Measurements from ENCODE around the gene NGDN. TPM values are rescaled to one million over a fixed set of nuclear protein-coding genes. Genes with fewer than 3 reads are reported as not detected.

NGDN gene
- polyA plus RNA-seq, 1 of the 3 experiments (the other 2 are of a cell fraction) = 64.3 TPM

DNA sequence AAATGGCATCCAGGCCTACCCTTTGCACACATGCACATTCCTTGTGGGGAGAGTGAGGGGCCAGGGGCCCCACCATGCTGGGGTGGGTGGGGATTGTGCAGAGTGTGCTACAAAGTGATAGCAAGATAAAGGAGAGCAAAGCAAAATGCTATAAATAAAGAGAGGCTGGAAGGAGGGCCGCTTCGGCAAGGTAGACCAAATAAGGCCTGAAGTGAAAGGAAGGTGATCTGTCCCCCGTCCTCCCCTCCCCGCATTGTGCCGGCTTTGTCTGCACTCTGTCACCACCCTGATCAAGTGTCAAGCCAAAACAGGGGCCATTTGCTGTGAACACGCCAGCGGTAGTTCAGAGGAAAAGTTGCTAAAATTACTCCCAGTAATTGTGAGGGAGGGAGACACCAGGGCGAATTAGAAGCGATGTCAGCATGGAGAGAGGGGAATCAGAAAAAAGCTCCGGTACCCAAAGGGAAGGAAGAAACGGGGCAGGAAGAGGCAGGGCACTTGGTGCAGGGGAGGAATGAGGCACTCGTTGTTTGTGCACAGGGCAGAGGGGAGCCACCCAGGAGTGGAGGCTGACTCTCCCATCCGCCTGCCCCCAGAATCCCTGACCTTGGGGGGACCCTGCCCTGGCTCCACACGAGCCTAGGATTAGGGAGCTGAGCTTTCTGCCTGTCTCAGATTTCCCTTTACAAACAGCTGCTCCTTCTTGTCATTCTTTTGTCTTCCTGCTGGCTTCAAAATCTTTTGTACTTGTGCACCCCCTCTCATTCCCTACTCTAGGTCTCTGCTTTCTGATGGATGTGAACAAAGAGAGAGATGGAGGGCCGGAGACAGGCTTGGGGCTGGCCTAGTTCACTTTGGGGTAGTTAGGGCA is 31.2 kb upstream of the NGDN start (continued):
- TF ChIP-seq, protein P1, sequence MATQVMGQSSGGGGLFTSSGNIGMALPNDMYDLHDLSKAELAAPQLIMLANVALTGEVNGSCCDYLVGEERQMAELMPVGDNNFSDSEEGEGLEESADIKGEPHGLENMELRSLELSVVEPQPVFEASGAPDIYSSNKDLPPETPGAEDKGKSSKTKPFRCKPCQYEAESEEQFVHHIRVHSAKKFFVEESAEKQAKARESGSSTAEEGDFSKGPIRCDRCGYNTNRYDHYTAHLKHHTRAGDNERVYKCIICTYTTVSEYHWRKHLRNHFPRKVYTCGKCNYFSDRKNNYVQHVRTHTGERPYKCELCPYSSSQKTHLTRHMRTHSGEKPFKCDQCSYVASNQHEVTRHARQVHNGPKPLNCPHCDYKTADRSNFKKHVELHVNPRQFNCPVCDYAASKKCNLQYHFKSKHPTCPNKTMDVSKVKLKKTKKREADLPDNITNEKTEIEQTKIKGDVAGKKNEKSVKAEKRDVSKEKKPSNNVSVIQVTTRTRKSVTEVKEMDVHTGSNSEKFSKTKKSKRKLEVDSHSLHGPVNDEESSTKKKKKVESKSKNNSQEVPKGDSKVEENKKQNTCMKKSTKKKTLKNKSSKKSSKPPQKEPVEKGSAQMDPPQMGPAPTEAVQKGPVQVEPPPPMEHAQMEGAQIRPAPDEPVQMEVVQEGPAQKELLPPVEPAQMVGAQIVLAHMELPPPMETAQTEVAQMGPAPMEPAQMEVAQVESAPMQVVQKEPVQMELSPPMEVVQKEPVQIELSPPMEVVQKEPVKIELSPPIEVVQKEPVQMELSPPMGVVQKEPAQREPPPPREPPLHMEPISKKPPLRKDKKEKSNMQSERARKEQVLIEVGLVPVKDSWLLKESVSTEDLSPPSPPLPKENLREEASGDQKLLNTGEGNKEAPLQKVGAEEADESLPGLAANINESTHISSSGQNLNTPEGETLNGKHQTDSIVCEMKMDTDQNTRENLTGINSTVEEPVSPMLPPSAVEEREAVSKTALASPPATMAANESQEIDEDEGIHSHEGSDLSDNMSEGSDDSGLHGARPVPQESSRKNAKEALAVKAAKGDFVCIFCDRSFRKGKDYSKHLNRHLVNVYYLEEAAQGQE (IDR thresholded peaks at IDR 0.05; ENCODE audit: low read depth, low read length) = no peak
- TF ChIP-seq TAF1 (IDR thresholded peaks at IDR 0.05; ENCODE audit: borderline replicate concordance, low read depth, low read length) = no peak
- no peak for TF ChIP-seq RCOR1 (IDR thresholded peaks at IDR 0.05; ENCODE audit: low read length)
- TF ChIP-seq YY1 (IDR thresholded peaks at IDR 0.05; ENCODE audit: low read depth) = no peak
- no peak for TF ChIP-seq CHD2 (IDR thresholded peaks at IDR 0.05; ENCODE audit: low read length, partially characterized antibody)
- no peak for TF ChIP-seq FOSL2 (IDR thresholded peaks at IDR 0.05; ENCODE audit: borderline replicate concordance, low read depth)
- no peak for TF ChIP-seq TEAD4 (IDR thresholded peaks at IDR 0.05; ENCODE audit: borderline replicate concordance, insufficient read depth)
- TF ChIP-seq MEF2A (IDR thresholded peaks at IDR 0.05; ENCODE audit: borderline replicate concordance, low read depth) = no peak

DNA sequence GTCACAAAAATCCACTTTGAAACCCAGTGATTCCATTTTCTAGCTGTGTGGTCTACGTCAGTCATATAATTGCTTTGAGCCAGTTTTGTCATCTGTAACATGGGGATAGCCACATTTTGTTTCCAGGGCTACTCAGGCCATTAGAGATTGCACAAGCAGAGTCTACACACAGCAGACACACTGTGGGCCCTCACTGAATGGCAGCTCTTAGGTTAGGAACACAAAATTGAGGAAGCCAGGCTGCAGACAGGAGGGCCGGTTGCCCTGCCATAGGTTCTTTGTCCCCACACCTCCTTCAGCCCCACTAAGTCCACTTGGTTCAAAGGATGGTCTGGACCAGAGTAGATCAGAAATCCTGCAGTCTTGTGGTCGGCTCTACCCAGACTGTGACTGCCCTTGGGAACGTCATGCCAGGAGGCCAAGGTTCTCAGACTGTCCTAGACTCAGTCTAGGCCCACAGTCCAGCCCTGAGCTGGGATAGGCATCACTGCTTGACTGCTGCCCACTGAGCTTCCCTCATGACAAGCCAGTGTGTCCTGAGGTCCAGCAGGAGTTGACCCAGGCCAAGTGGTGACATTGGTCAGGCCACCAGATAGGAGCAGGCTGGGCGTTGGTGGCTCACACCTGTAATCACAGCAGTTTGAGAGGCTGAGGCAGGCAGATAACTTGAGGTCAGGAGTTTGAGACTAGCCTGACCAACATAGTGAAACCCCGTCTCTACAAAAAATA is 30.2 kb upstream of the NGDN start:
- Histone ChIP-seq H3K9me2 (no peaks in the 10 kb centered on the region), H3K27me3 (ENCODE audit: insufficient read depth) (peaks cover 29% of the 10 kb centered on the region), H3K4me3 (ENCODE audit: low read depth in 2 of 2, low read length in 1 of 2) (no peak overlapping the region), H3K4me1 (ENCODE audit: control insufficient read depth in 1 of 2, insufficient read depth in 2 of 2, low read depth in 1 of 2, low read length in 1 of 2) (no peaks in the 10 kb centered on the region), H3F3A (replicated peaks; ENCODE audit: insufficient read depth) (no peaks in the 10 kb centered on the region), H3K9ac (no peak overlapping the region), H3K27ac (ENCODE audit: low read depth in 2 of 2, low read length in 1 of 2) (no peak overlapping the region), H2AFZ (ENCODE audit: low read depth) (no peak overlapping the region), H3K36me3 (replicated peaks in 1 of 2; ENCODE audit: control insufficient read depth in 1 of 2, insufficient read depth in 2 of 2, low read length in 1 of 2) (no peaks in the 10 kb centered on the region), H3K79me2 (ENCODE audit: insufficient read depth) (no peaks in the 10 kb centered on the region), H3K4me2 (no peak overlapping the region), H3K9me3 (no peaks in the 10 kb centered on the region), H4K20me1 (ENCODE audit: insufficient read depth) (no peaks in the 10 kb centered on the region)
- ChIA-PET CTCF (no interaction called here), POLR2A (no interaction called here)
- no peak for DNase-seq
- WGBS (ENCODE audit: low lambda C conversion rate) = 34% methylated on average over 4 of the region's 6 CpGs
- TF ChIP-seq, protein P2, sequence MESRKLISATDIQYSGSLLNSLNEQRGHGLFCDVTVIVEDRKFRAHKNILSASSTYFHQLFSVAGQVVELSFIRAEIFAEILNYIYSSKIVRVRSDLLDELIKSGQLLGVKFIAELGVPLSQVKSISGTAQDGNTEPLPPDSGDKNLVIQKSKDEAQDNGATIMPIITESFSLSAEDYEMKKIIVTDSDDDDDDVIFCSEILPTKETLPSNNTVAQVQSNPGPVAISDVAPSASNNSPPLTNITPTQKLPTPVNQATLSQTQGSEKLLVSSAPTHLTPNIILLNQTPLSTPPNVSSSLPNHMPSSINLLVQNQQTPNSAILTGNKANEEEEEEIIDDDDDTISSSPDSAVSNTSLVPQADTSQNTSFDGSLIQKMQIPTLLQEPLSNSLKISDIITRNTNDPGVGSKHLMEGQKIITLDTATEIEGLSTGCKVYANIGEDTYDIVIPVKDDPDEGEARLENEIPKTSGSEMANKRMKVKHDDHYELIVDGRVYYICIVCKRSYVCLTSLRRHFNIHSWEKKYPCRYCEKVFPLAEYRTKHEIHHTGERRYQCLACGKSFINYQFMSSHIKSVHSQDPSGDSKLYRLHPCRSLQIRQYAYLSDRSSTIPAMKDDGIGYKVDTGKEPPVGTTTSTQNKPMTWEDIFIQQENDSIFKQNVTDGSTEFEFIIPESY (IDR thresholded peaks at IDR 0.05; ENCODE audit: borderline replicate concordance, low read depth) = no peak
- TF ChIP-seq SIN3A (IDR thresholded peaks at IDR 0.05; ENCODE audit: borderline replicate concordance, low read depth, low read length) (no peak), JUND (IDR thresholded peaks at IDR 0.05) (no peak), EP300 (IDR thresholded peaks at IDR 0.05; ENCODE audit: borderline replicate concordance in 1 of 2, low read depth in 1 of 2, low read length in 1 of 2) (no peak), GATA2 (CRISPR knock-in tag; IDR thresholded peaks at IDR 0.05) (no peak), TCF12 (IDR thresholded peaks at IDR 0.05) (no peak), NRF1 (IDR thresholded peaks at IDR 0.05; ENCODE audit: low read depth, low read length) (no peak), GABPA (IDR thresholded peaks at IDR 0.05; ENCODE audit: low read depth) (no peak), RXRA (IDR thresholded peaks at IDR 0.05; ENCODE audit: borderline replicate concordance, low read depth) (no peak), POLR2AphosphoS5 (IDR thresholded peaks at IDR 0.05; ENCODE audit: low read depth, low read length) (no peak)
- TF ChIP-seq, protein P3, sequence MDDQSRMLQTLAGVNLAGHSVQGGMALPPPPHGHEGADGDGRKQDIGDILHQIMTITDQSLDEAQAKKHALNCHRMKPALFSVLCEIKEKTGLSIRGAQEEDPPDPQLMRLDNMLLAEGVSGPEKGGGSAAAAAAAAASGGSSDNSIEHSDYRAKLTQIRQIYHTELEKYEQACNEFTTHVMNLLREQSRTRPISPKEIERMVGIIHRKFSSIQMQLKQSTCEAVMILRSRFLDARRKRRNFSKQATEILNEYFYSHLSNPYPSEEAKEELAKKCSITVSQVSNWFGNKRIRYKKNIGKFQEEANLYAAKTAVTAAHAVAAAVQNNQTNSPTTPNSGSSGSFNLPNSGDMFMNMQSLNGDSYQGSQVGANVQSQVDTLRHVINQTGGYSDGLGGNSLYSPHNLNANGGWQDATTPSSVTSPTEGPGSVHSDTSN (IDR thresholded peaks at IDR 0.05) = no peak
- TF ChIP-seq, protein P1 (IDR thresholded peaks at IDR 0.05; ENCODE audit: low read depth, low read length) = no peak

All from SK-N-SH (cell line).